Gastrocnemius medialis (tissue), 4 donors: ENCODE data around the gene UFD1. TPM values are rescaled to one million over a fixed set of nuclear protein-coding genes. Genes with fewer than 3 reads are reported as not detected.

ENCODE experiments used
- ATAC-seq, 2 donors: fragments of 150-250 bp; one replicate each; pipeline ENCODE4 v1.9.1; 2016
- DNase-seq, 2 donors: peaks; one replicate each; pipeline ENCODE4 v3.0.0-alpha.2; 2019
- H3K27ac ChIP-seq, 4 donors: fragments of 200-600 bp; sonication (generic); 1 replicate in 1 of 4; 2 replicates in 3 of 4; pipeline ENCODE4 v1.5.1; 2016 to 2018; ENCODE audit warnings: mild to moderate bottlenecking in 2 of 4, moderate library complexity in 1 of 4
- H3K27me3 ChIP-seq, 3 donors: fragments of 200-600 bp; sonication (generic) in 2 of 3; 1 replicate in 1 of 3; 2 replicates in 2 of 3; pipeline versions ENCODE4 v1.5.1 to v1.6.0; 2016 to 2019; ENCODE audit warnings: mild to moderate bottlenecking in 1 of 3, moderate library complexity in 1 of 3
- H3K36me3 ChIP-seq, 2 donors: fragments of 200-600 bp; sonication (generic) in 1 of 2; one replicate each; pipeline ENCODE4 v1.5.1; 2017 to 2018
- H3K4me1 ChIP-seq, 2 donors: fragments of 200-600 bp; sonication (generic) in 1 of 2; one replicate each; pipeline ENCODE4 v1.5.1; 2016 to 2017; ENCODE audit warnings: mild to moderate bottlenecking in 2 of 2
- H3K4me3 ChIP-seq, 4 donors: fragments of 200-600 bp; sonication (generic) in 3 of 4; 1 replicate in 1 of 4; 2 replicates in 3 of 4; pipeline ENCODE4 v1.5.1; 2016 to 2019; ENCODE audit warnings: mild to moderate bottlenecking in 2 of 4
- H3K9me3 ChIP-seq, 3 donors: fragments of 200-600 bp; sonication (generic) in 2 of 3; 1 replicate in 1 of 3; 2 replicates in 2 of 3; pipeline ENCODE4 v1.5.1; 2016 to 2019
- POLR2A ChIP-seq, 2 donors: fragments of 450-650 bp; IDR thresholded peaks; one replicate each; pipeline ENCODE4 v1.6.1; 2017; ENCODE audit warnings: antibody characterized with exemption in 2 of 2, mild to moderate bottlenecking in 2 of 2, moderate library complexity in 2 of 2
- in situ Hi-C, 4 donors: fragments of 200-750 bp; cut with MboI; loops; one replicate each; pipeline versions ENCODE4 v1.15.0 to v1.8.0; 2017; ENCODE audit warnings: low sequenced_read_pairs in 4 of 4
- intact Hi-C: fragments of 100-400 bp; cut with DNase I; formaldehyde crosslinking; loops from one replicate; pipeline ENCODE4 v1.15.1; 2023; ENCODE audit warnings: low total_unique reads
- total RNA-seq, 4 donors: library from RNA; depleted of rRNA; stranded (reverse); fragments of >200 nt; gene quantifications; one replicate each; pipeline versions ENCODE4 v1.1.0 to v1.2.3, GENCODE V29; 2016
- TF ChIP-seq, protein P1 (sequence below), 5 experiments: fragments of 450-650 bp in 3 of 5; fragments of 200-600 bp in 2 of 5; sonication (generic) in 2 of 5; IDR thresholded peaks in 4 of 5; conservative IDR thresholded peaks in 1 of 5; 1 replicate in 4 of 5; 2 replicates in 1 of 5; pipeline ENCODE4 v1.5.1; 2016 to 2019; ENCODE audit warnings: antibody characterized with exemption in 5 of 5, mild to moderate bottlenecking in 3 of 5, moderate library complexity in 3 of 5

The UFD1 gene
- total RNA-seq, 4 donors from 2014 or later = 106 to 199 (median 165) TPM

DNA sequence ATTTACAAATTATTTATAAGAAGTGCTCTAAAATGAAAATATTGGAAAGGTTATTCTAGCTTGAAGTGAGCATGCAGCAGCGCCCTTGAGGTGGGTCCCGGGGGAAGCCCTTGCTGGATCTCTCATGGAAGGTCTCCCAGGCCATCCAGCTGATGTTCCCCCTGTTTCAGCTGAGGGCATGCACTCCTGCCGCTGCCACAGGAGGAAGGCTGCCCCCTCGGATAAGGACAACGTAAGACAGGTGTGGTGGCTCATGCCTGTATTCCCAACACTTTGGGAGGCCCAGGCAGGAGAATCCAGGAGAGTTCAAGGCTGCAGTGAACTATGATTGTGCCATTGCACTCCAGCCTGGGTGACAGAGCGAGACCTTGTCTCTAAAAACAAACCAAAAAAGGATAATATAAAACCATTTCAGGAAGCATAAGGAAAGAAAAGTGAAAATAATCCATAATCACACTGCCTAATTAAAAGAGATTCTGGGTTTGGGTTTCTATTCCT lies 15.7 kb upstream of the UFD1 start:
- H3K4me3 ChIP-seq = no peak overlapping the region
- no peaks in the 10 kb centered on the region for H3K4me1 ChIP-seq
- DNase-seq (no peak), ATAC-seq (no peak)
- H3K9me3 ChIP-seq = no peaks in the 10 kb centered on the region
- H3K27me3 ChIP-seq = no peaks in the 10 kb centered on the region
- H3K27ac ChIP-seq = no peak overlapping the region
- TF ChIP-seq POLR2A (IDR thresholded peaks at IDR 0.05) = no peak
- TF ChIP-seq, protein P1, sequence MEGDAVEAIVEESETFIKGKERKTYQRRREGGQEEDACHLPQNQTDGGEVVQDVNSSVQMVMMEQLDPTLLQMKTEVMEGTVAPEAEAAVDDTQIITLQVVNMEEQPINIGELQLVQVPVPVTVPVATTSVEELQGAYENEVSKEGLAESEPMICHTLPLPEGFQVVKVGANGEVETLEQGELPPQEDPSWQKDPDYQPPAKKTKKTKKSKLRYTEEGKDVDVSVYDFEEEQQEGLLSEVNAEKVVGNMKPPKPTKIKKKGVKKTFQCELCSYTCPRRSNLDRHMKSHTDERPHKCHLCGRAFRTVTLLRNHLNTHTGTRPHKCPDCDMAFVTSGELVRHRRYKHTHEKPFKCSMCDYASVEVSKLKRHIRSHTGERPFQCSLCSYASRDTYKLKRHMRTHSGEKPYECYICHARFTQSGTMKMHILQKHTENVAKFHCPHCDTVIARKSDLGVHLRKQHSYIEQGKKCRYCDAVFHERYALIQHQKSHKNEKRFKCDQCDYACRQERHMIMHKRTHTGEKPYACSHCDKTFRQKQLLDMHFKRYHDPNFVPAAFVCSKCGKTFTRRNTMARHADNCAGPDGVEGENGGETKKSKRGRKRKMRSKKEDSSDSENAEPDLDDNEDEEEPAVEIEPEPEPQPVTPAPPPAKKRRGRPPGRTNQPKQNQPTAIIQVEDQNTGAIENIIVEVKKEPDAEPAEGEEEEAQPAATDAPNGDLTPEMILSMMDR (IDR thresholded peaks at IDR 0.05 in 4 of 5, conservative IDR thresholded peaks at IDR 0.05 in 1 of 5) = no peak
- no peaks in the 10 kb centered on the region for H3K36me3 ChIP-seq
- intact Hi-C loops (loop anchor here (5.0 kb wide), 1 partner anchor 138 kb away; no protein-coding TSS in a partner anchor), in situ Hi-C loops (loop anchor here in 3 of 4 donors (5.0 to 10.0 kb wide), 2 partner anchors 130 to 133 kb away; no protein-coding TSS in a partner anchor)

DNA sequence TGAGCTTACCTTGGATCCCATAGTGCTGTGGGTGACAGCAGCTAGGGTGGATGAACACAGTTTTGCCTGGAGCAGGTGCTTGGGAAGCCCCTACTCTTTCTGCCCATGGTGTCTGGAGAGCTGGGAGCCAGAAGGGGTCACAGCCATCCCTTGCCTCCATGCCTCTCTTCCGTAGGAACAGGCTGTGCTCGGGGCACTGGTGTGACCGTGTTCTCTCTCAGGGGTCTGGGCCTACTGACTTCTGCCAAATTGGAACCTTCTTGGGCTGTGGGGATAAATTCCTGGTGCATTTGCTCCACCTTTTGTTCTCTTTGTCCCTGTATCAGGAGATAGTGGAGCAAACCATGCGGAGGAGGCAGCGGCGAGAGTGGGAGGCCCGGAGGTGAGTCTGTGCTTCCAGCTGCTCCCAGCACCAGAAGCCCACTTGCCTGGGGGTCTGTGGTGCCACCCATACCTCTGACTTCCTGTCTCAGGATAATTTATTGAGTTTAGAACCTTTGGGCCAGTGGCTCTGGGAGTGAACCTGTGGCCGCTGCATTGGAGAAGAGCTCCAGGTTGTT lies 15.1 kb upstream of the UFD1 start:
- ATAC-seq (no peak), DNase-seq (no peak)
- no peak overlapping the region for H3K27ac ChIP-seq
- no peaks in the 10 kb centered on the region for H3K36me3 ChIP-seq
- H3K27me3 ChIP-seq = no peaks in the 10 kb centered on the region
- H3K9me3 ChIP-seq = no peaks in the 10 kb centered on the region
- TF ChIP-seq, protein P1 (IDR thresholded peaks at IDR 0.05 in 4 of 5, conservative IDR thresholded peaks at IDR 0.05 in 1 of 5) = no peak
- no peak for TF ChIP-seq POLR2A (IDR thresholded peaks at IDR 0.05)
- intact Hi-C loops = no loop called here
- no peaks in the 10 kb centered on the region for H3K4me1 ChIP-seq
- no peak overlapping the region for H3K4me3 ChIP-seq
- in situ Hi-C loops = loop anchor here in 3 of 4 donors (5.0 to 10.0 kb wide), 2 partner anchors 131 to 133 kb away; no protein-coding TSS in a partner anchor

DNA sequence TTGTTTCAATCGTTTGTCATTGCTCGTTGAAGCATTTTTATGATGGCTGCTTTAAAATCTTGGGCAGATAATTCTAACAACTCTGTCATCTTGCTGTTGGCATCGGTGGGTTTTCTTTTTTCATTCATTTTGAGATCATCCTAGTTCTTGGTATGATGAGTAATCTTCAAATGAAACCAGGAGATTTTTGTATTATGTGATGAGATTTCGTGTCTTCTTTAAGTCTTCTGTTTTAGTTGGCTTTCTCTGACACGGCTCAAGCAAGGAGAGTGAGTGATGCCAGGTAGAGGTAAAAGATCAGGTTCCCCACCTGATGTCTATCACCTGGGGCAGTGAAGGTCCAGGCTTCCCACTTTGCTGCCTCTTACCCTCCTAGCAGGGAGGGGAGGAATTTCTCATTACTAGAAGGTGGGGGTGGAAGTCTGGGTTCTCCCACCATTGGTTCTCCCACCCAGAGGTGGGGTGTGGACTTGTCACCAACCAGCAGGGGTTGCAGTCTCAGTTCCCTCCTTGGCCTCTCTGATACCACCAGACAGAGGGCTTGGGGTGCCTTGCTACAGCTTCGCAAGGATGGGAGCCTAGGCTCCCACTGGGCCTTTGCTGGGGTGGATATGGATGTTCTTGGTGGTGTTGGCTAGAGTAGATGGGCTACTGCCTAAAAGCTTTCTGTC lies 13.6 kb upstream of the UFD1 start:
- Histone ChIP-seq H3K27me3 (no peaks in the 10 kb centered on the region), H3K27ac (no peak overlapping the region), H3K36me3 (no peaks in the 10 kb centered on the region), H3K9me3 (no peaks in the 10 kb centered on the region), H3K4me1 (no peaks in the 10 kb centered on the region), H3K4me3 (no peak overlapping the region)
- TF ChIP-seq POLR2A (IDR thresholded peaks at IDR 0.05) = no peak
- no peak for ATAC-seq
- no peak for DNase-seq
- in situ Hi-C loops = loop anchor here in 3 of 4 donors (5.0 to 10.0 kb wide), 2 partner anchors 132 to 135 kb away; no protein-coding TSS in a partner anchor
- intact Hi-C loops = no loop called here

DNA sequence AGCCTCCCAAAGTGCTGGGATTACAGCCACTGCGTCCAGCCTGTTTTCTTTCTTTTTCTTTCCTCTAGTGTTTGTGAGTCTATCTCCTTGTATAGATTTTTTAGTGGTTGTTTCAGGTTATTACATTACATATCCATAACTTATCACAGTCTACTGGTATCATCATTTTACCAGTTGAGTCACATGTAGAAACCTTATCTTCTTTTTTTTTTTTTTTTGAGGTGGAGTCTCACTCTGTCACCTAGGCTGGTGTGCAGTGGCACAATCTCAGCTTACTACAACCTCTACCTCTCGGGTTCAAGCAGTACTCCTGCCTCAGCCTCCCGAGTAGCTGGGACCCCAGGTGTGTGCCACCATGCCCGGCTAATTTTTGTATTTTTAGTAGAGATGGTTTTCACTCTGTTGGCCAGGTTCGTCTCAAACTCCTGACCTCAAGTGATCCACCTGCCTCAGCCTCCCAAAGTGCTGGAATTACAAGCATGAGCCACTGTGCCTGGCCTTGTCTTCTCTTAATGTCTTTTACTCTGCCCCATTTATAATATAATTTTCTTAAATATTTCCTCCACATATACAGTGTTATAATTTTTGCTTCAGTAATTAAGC lies 11.7 kb upstream of the UFD1 start:
- intact Hi-C loops (no loop called here), in situ Hi-C loops (loop anchor here in 3 of 4 donors (5.0 to 10.0 kb wide), 2 partner anchors 134 to 137 kb away; no protein-coding TSS in a partner anchor)
- DNase-seq = no peak
- Histone ChIP-seq H3K9me3 (no peaks in the 10 kb centered on the region), H3K27ac (no peak overlapping the region), H3K4me1 (no peaks in the 10 kb centered on the region), H3K4me3 (no peak overlapping the region), H3K27me3 (no peaks in the 10 kb centered on the region), H3K36me3 (no peaks in the 10 kb centered on the region)
- no peak for ATAC-seq
- TF ChIP-seq, protein P1 (IDR thresholded peaks at IDR 0.05 in 4 of 5, conservative IDR thresholded peaks at IDR 0.05 in 1 of 5) = no peak
- no peak for TF ChIP-seq POLR2A (IDR thresholded peaks at IDR 0.05)
